GM12891 (cell line): ENCODE results near the gene CCR3.

Experiments
- PAX5 ChIP-seq: IDR thresholded peaks from 2 replicates; pipeline ENCODE4 v1.6.1; 2011; ENCODE audit warnings: low read length, moderate library complexity, mild to moderate bottlenecking; ENCODE audit not compliant: insufficient read depth, severe bottlenecking
- POLR2A ChIP-seq: IDR thresholded peaks from 2 replicates; pipeline ENCODE4 v1.6.1; 2011; ENCODE audit warnings: low read depth, low read length, control low read depth
- SPI1 ChIP-seq: IDR thresholded peaks from 2 replicates; pipeline ENCODE4 v1.6.1; 2011; ENCODE audit warnings: low read depth, low read length, control low read depth
- TAF1 ChIP-seq: IDR thresholded peaks from 2 replicates; pipeline ENCODE4 v1.6.1; 2011; ENCODE audit warnings: low read depth, low read length, control low read depth

DNA sequence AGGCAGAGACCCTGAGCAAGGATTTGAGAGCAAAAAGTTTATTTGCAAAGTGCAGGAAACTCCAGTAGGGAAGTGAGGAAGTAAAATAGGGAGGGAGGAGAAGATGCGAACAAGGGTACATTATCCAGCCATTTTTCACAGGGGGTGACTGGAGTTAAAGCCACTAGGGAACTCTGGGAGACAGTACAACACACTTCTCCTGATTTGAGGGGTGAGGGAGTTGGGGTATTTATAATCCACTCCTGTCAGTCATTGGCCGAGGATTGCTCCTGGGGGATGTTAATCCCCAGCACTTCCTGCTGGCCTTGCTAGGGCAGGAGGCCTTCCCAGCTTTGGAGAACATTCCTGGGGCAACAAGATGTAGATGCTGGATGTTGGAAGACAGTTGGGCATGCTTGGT lies 28.2 kb downstream of the CCR3 start:
- no peak for TF ChIP-seq POLR2A
- no peak for TF ChIP-seq SPI1
- no peak for TF ChIP-seq PAX5
- TF ChIP-seq TAF1 = no peak
